T-helper 2 cell treated with Interferon-gamma antibody and Interleukin-4, amounts not matched to agents 100 ng/mL and 5 ng/mL, for 36 hours (primary cell): Measurements from ENCODE around the gene CFAP157. TPM values are rescaled to one million over a fixed set of nuclear protein-coding genes. Genes with fewer than 3 reads are reported as not detected.
"Not testable (repeated sequence)": the region's sequence is repeated elsewhere in the genome, so short reads cannot be mapped to it uniquely, and the experiment has no call there.

Source experiments
- intact Hi-C: fragments of 100-400 bp; cut with micrococcal nuclease; formaldehyde crosslinking; loops from one replicate; pipeline ENCODE4 v1.15.1; 2023
- total RNA-seq: library from RNA; stranded (reverse); gene quantifications from 2 replicates; pipeline ENCODE4 v1.2.3, GENCODE V29; 2022

Gene CFAP157
- total RNA-seq, 1 donor from 2014 or later, result not detected

- intact Hi-C loops, result no loop called here
Measured at GRCh38 chr9:127755061-127756060, 48.6 kb downstream of the CFAP157 start.

- intact Hi-C loops, result no loop called here
Measured at GRCh38 chr9:127756233-127756632, 49.4 kb downstream of the CFAP157 start.

- intact Hi-C loops, result not testable (repeated sequence)
Measured at GRCh38 chr9:127756776-127757175, 50.0 kb downstream of the CFAP157 start.

GRCh38 chr9:127758843-127759242 is 52.1 kb downstream of the CFAP157 start:
- intact Hi-C loops, result no loop called here

GRCh38 chr9:127761061-127761460 is 54.3 kb downstream of the CFAP157 start:
- intact Hi-C loops, result no loop called here

GRCh38 chr9:127761491-127761956 is 54.7 kb downstream of the CFAP157 start:
- intact Hi-C loops, result no loop called here

GRCh38 chr9:127762111-127762676 is 55.4 kb downstream of the CFAP157 start:
- intact Hi-C loops, result no loop called here

- intact Hi-C loops, result no loop called here
Measured at GRCh38 chr9:127763918-127764384, 57.2 kb downstream of the CFAP157 start.

- intact Hi-C loops, result no loop called here
Measured at GRCh38 chr9:127765418-127765817, 58.6 kb downstream of the CFAP157 start.

Other genes with a start within 250 kb of the CFAP157 start
- 23.1 and 23.9 TPM in 2 replicates for gene STXBP1, start 94.7 kb upstream of the CFAP157 start, total RNA-seq
- gene PTRH1, start 8.7 kb downstream of the CFAP157 start, total RNA-seq, result 9.2 and 9.3 TPM in 2 replicates
- 0.27 and 0.32 TPM in 2 replicates for gene TTC16, start 9.1 kb downstream of the CFAP157 start, total RNA-seq
- 23.4 and 24.7 TPM in 2 replicates for gene TOR2A, start 28.3 kb downstream of the CFAP157 start, total RNA-seq
- 57.6 and 58.4 TPM in 2 replicates for gene SH2D3C, start 71.7 kb downstream of the CFAP157 start, total RNA-seq
- gene CDK9, start 79.0 kb downstream of the CFAP157 start, total RNA-seq, result 102 and 104 TPM in 2 replicates
- 91.1 and 97.5 TPM in 2 replicates for gene FPGS, start 95.9 kb downstream of the CFAP157 start, total RNA-seq
- 21.4 and 23.0 TPM in 2 replicates for gene ENG, start 147.7 kb downstream of the CFAP157 start, total RNA-seq
- 44.5 and 46.5 TPM in 2 replicates for gene AK1, start 170.7 kb downstream of the CFAP157 start, total RNA-seq
- 91.4 and 96.1 TPM in 2 replicates for gene ST6GALNAC6, start 192.6 kb downstream of the CFAP157 start, total RNA-seq
- 23.2 and 23.8 TPM in 2 replicates for gene ST6GALNAC4, start 210.1 kb downstream of the CFAP157 start, total RNA-seq
- gene PIP5KL1, start 223.8 kb downstream of the CFAP157 start, total RNA-seq, result 1.7 and 2.7 TPM in 2 replicates
- 66.5 and 68.6 TPM in 2 replicates for gene DPM2, start 230.9 kb downstream of the CFAP157 start, total RNA-seq